Epidermal melanocyte (primary cell): ENCODE measurements around the gene UPF1.

Source experiments
- DNase-seq: peaks from one replicate; pipeline ENCODE4 v3.0.0; 2011; ENCODE audit warnings: low spot score; ENCODE audit not compliant: insufficient read length

Gene UPF1

GRCh38 chr19:18855647-18856384 is 24.1 kb downstream of the UPF1 start:
- DNase-seq = no peak

- no peak for DNase-seq
Measured at GRCh38 chr19:18856385-18857126, 24.8 kb downstream of the UPF1 start.

GRCh38 chr19:18857223-18857622 is 25.5 kb downstream of the UPF1 start:
- no peak for DNase-seq

DNA sequence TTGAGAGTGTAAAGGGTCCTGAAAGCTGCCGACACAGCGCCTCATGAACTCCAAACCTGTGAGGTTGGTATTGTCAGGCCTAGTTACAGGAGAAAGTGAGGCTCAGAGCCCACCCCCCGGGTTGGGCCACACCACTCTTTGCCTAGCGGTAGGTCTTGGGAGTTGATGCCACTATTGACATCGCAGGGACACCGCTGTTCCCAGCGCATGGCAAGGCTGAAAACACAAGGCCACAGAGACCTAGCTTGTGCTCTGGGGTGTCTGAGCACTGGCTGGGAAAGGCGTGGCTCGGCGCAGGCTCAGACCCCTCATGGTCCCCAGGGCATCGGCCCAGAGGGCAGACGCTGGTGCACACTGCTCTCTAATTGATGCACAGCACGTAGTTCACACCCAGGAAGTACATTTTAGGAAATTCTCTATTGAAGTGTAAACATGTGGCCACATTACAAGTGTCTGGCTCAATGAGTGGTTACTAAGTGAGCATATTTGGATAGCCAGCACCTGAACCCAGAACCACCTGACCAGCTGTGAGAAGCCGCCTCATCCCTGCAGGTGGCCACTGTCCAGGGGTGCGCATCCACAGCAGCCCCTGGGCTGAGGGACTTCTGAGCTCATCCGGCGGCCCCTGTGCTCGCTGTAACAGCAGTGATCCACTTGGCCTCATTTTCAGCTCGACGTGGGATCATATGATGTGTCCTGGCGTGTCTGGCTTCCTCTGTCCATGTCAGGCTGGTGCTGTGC is 27.3 kb downstream of the UPF1 start:
- DNase-seq = no peak

DNA sequence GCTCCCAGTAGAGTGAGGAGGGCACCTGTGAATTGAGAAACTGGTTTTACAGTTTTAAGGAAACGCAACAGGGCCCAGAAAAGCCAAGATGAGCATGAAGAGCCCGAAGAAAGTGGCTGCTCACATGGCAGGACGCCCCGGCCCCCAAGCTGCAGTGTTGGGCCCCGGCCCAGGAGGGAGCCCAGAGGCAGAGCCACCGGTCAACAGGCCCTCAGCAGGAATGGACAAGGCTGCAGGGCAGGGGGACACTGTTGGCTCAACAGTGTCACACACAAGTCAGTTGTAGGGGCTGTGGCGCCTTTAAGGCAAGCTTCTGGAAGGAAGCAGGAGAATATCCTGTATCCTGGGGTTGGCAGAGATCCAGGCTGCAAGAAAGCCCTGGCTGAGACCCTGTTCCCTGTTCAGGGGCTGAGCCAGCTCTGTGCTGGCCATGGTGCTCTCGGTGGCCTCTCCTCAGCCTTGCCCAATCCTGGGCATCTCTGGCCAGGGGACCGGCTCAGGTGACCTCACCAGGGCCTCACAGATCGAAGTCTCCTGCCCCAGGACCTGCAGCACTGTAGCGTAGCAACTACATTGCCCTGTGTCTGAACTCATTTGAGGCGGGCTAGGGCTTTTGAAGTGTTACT is 28.0 kb downstream of the UPF1 start:
- DNase-seq = no peak

DNA sequence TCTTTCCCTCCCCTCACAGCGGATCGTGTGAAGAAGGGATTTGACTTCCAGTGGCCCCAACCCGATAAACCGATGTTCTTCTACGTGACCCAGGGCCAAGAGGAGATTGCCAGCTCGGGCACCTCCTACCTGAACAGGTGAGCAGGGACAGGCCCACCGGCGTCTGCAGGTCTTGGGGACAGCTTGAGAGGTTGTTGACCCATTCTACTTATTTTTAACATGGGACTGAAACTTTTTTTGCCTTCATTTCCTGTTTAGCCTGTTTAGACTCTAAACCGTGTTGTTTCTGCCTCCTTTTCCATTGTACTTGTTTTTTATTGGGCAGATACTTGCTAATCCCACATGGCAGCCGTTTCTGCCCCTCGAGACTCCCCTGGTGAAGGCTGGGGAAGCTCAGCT is 28.5 kb downstream of the UPF1 start:
- DNase-seq = no peak

- DNase-seq = no peak
Measured at GRCh38 chr19:18860725-18861124, 29.0 kb downstream of the UPF1 start.

DNA sequence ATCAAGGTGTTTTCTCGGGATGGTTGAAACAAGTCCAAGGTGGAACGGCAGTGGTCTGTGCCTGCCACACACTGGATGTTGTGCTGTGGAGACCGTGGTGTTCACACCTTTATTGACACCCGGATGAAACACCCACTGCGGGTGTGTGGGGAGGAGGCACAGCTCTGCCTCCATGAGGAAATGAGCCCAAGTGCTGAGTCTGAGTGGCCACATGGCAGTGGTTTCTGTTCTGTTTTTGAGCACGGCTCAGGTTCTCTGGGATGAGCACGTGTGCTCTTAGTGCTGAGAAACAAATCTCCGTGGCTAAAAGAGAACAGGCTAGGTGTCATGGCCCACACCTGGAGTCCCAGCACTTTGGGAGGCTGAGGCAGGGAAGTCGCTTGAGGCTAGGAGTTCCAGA is 29.5 kb downstream of the UPF1 start:
- no peak for DNase-seq

GRCh38 chr19:18861917-18862316 is 30.2 kb downstream of the UPF1 start:
- no peak for DNase-seq

DNA sequence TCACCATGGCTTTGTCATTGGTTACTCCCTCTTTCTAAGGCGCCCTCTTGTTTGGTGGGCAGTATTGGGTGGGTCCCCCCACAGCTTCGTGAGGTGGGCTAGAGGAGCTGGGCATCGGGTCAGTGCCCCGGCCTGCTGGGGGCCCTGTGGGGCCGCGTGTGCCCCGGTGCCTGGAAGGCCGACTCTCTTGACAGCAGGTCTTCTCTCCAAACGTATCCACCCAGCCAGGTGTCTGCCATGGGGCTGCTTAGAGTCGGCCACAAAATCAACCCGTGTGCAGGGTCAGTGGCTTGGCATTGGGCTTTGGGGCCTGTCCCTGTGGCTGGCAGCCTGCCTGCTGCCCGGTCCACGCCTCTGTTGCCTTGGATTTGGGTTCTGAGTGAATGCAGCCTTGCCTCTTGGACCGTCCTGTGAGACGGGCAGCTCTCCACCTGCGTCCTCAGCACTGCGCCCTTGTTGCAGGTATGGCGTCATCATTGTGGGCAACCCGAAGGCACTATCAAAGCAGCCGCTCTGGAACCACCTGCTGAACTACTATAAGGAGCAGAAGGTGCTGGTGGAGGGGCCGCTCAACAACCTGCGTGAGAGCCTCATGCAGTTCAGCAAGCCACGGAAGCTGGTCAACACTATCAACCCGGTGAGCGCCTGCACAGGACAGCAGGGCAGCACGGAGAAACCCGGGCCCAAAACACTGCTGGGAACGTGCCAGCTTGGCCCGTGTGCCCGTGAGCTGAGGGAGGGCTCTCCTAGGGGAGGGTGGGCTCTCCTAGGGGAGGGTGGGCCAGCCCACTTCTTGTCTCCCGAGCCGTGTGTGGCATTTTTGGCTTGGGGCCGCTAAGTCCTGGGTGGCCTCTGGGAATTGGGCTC is 31.4 kb downstream of the UPF1 start:
- no peak for DNase-seq

- no peak for DNase-seq
Measured at GRCh38 chr19:18863843-18864362, 32.1 kb downstream of the UPF1 start.

GRCh38 chr19:18865106-18865972 is 33.6 kb downstream of the UPF1 start:
- no peak for DNase-seq

DNA sequence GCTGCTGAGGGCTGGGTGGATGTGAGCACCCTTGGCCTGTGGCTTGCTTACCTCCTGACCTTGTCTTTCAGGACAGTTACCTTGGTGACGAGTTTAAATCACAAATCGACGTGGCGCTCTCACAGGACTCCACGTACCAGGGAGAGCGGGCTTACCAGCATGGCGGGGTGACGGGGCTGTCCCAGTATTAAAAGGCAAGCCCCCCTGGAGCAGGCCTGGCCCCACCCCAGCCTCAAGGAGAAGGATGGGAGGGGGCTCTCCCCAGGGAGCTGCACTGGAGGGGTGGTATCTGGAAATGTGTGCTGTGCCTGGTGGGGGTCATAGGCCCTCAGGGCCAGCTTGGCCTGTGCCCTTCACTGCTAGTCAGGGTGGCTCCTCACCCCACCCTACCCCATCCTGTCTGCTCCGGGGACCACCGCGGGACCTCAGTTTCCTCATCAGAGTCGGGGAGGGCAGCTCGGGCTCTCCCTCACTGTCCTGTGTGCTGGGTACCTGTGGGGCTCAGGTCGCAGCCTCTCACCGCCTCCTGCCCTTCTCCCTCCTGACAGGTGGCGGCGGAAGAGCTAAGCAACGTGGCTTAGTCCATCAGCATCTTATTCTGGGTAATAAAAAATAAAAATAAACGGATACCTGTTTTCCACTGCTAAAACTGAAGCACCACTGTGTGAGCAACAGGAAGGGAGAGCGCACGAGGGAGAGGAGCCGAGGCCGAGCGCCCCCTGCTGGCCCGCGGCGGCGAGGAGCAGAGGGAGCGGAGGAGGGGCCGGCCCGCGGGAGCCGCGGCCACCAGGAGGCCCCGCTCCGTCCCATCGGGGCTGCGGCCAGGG is 34.4 kb downstream of the UPF1 start:
- DNase-seq = peak; percentile 86

DNA sequence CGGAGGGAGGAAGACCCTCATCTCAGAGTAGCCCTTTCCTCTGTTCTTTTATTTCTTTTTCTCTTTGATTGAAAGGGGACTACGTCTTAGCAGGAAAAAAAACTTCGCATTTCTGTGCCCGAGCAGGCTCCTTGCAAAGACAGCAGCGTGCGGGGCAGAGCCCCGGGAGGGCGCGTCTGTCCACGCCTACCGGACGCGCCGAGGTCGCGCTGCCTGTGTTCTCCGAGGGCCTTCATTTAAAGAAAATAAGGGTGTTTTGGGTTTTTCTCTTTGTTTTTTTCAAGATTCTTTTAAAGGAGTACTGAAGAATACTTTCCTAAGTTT is 35.0 kb downstream of the UPF1 start:
- no peak for DNase-seq

DNA sequence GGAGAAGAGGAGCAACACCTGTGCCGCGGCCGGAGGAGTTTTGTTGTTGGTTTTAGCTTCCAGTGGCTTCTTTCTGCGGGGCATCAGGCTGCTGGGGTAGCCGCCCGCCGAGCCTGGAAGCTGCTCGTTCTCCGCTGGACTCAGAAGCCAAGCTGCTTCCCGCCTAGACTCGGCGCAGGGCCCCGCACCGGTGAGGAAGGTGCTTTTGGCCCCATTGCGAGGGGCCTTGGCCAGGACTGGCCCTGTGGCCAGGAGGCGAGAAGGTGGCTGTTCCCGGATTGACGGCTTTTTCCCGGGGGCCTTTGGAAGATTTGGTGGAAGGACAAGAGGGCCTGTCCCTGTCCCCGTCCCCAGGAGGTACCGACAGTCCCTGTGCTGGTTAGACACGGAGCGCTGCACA is 35.4 kb downstream of the UPF1 start:
- DNase-seq = no peak

DNA sequence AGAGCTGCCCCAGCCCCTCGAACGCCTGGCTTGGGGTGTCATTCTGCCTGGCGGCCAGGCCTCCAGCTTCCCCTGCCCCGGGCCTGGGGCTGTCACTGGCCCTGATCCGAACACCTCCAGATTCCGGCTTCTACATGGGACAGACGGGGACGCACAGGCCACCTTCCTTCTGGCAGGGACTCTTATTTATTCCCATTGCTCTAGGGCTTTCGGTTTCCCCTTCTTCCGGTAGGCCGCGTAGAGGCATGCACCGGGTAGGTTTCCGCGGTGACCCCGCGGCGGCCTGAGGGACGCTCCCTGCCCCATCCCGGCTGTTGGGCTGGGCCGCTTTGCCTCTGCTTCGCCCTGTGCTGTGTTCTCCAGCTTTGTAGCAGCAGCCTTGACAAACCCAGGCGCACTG is 36.0 kb downstream of the UPF1 start:
- DNase-seq = no peak

GRCh38 chr19:18868380-18869022 is 36.7 kb downstream of the UPF1 start:
- DNase-seq = no peak

DNA sequence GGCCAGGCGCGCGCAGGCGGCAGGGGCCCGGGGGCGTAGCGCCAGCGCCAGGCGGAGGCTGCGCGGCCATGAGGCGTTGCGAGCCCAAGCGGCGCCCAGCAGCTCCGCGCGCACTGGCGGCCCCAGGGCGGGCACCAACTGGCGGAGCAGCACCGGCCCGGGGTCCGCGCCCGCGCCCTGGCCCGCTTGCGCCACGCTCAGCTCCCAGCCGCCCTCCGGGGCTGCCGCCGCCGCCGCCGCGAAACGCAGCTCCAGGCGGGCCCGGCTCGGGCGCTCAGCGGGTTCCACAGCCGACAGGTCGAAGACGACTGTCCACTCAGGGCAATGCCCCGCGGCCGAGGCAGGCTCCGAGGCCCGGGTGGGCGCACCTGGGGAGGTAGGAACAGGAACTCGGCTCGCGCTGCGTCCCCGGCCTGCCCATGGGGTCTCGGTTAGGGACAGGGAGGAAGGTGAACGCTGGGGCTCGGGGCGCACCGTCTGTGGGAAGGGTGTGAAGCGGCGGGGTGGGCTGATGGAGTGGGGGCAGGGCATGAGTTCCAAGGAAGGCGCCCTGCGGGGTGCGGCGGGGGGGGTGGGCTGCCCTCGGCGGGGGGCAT is 37.4 kb downstream of the UPF1 start:
- DNase-seq = no peak
